Activated effector memory CD4-positive, alpha-beta T cell treated with Interleukin-2 at 50 U/mL for 16 hours (primary cell): Measurements from ENCODE around the gene KMT2C.
"Not testable (repeated sequence)": the region's sequence is repeated elsewhere in the genome, so short reads cannot be mapped to it uniquely, and the experiment has no call there.

ENCODE experiments used
- DNase-seq: peaks from one replicate; pipeline ENCODE4 v3.0.0-alpha.2; 2020

Gene KMT2C

GRCh38 chr7:152441168-152441567 lies 5.4 kb upstream of the KMT2C start:
- DNase-seq = not testable (repeated sequence)

GRCh38 chr7:152438017-152438416 lies 2.2 kb upstream of the KMT2C start:
- DNase-seq = not testable (repeated sequence)

GRCh38 chr7:152436931-152437575 lies 1.2 kb upstream of the KMT2C start:
- DNase-seq = not testable (repeated sequence)

GRCh38 chr7:152436111-152436930 lies 518 bp upstream of the KMT2C start:
- peak; percentile 87 for DNase-seq

GRCh38 chr7:152434511-152435383 lies 1.1 kb downstream of the KMT2C start:
- peak; percentile 23 for DNase-seq

GRCh38 chr7:152433721-152434490 lies 1.9 kb downstream of the KMT2C start:
- peak; percentile 62 for DNase-seq

GRCh38 chr7:152432735-152433134 lies 3.1 kb downstream of the KMT2C start:
- DNase-seq = not testable (repeated sequence)

- no peak for DNase-seq
These were observed 4.9 kb downstream of the KMT2C start for GRCh38 chr7:152430854-152431253.

GRCh38 chr7:152430118-152430517 lies 5.7 kb downstream of the KMT2C start:
- DNase-seq = not testable (repeated sequence)

GRCh38 chr7:152424348-152425108 lies 11.3 kb downstream of the KMT2C start:
- DNase-seq = no peak

GRCh38 chr7:152423991-152424347 lies 11.8 kb downstream of the KMT2C start:
- DNase-seq = no peak

GRCh38 chr7:152423171-152423570 lies 12.6 kb downstream of the KMT2C start:
- not testable (repeated sequence) for DNase-seq

- DNase-seq = not testable (repeated sequence)
These were observed 14.9 kb downstream of the KMT2C start for GRCh38 chr7:152420950-152421349.

GRCh38 chr7:152419473-152420429 lies 16.1 kb downstream of the KMT2C start:
- DNase-seq = no peak

GRCh38 chr7:152414779-152415178 lies 21.0 kb downstream of the KMT2C start:
- no peak for DNase-seq

- no peak for DNase-seq
These were observed 24.4 kb downstream of the KMT2C start for GRCh38 chr7:152411389-152411788.

GRCh38 chr7:152406491-152406890 lies 29.3 kb downstream of the KMT2C start:
- no peak for DNase-seq

GRCh38 chr7:152406030-152406429 lies 29.8 kb downstream of the KMT2C start:
- DNase-seq = not testable (repeated sequence)

- DNase-seq = no peak
These were observed 32.1 kb downstream of the KMT2C start for GRCh38 chr7:152403726-152404125.
